GM12875 (cell line): ENCODE data around the gene ZFYVE28.

Experiments
- H3K4me3 ChIP-seq: one replicate; pipeline ENCODE4 v1.5.1; 2011; ENCODE audit warnings: low read depth, low read length, control low read depth
- CTCF ChIP-seq: IDR thresholded peaks from 2 replicates; pipeline ENCODE4 v1.5.1; 2011; ENCODE audit warnings: low read depth, mild to moderate bottlenecking, control low read depth, inconsistent platforms, low read length, moderate library complexity, borderline replicate concordance; ENCODE audit not compliant: insufficient read depth

The ZFYVE28 gene

GRCh38 chr4:2378401-2378800 lies 40.0 kb downstream of the ZFYVE28 start:
- TF ChIP-seq CTCF = no peak
- H3K4me3 ChIP-seq = no peak overlapping the region

- TF ChIP-seq CTCF = no peak
- no peak overlapping the region for H3K4me3 ChIP-seq
These were observed 41.2 kb downstream of the ZFYVE28 start for GRCh38 chr4:2377241-2377640.

- H3K4me3 ChIP-seq = no peak overlapping the region
- no peak for TF ChIP-seq CTCF
These were observed 43.0 kb downstream of the ZFYVE28 start for GRCh38 chr4:2375427-2375826.

- H3K4me3 ChIP-seq = no peak overlapping the region
- no peak for TF ChIP-seq CTCF
These were observed 44.9 kb downstream of the ZFYVE28 start for GRCh38 chr4:2373532-2373931.

GRCh38 chr4:2372488-2373030 lies 45.9 kb downstream of the ZFYVE28 start:
- no peak overlapping the region for H3K4me3 ChIP-seq
- no peak for TF ChIP-seq CTCF

GRCh38 chr4:2371765-2372487 lies 46.5 kb downstream of the ZFYVE28 start:
- no peak overlapping the region for H3K4me3 ChIP-seq
- TF ChIP-seq CTCF = no peak

GRCh38 chr4:2370597-2371320 lies 47.7 kb downstream of the ZFYVE28 start:
- no peak for TF ChIP-seq CTCF
- H3K4me3 ChIP-seq = no peak overlapping the region
